ENCODE data around the gene PIF1.

Gene PIF1

GRCh38 chr15:64795299-64795698 is 30.1 kb downstream of the PIF1 start:
- peak; percentile 61; the same call in 1 of the 2 replicates for TF ChIP-seq CEBPB (IDR thresholded peaks at IDR 0.05)

GRCh38 chr15:64792282-64792681 is 33.2 kb downstream of the PIF1 start:
- no peak for TF ChIP-seq EGR1 (IDR thresholded peaks at IDR 0.05)
- no peak for TF ChIP-seq YY1 (IDR thresholded peaks at IDR 0.05; ENCODE audit: low read depth)
- no peak for TF ChIP-seq RAD21 (IDR thresholded peaks at IDR 0.05; ENCODE audit: low read depth)
- TF ChIP-seq TAF1 (IDR thresholded peaks at IDR 0.05; ENCODE audit: low read depth) = no peak
- TF ChIP-seq REST (IDR thresholded peaks at IDR 0.05; ENCODE audit: low read depth) = no peak
- TF ChIP-seq FOXM1 (IDR thresholded peaks at IDR 0.05; ENCODE audit: borderline replicate concordance, low read depth) = no peak
- TF ChIP-seq TEAD4 (IDR thresholded peaks at IDR 0.05) = no peak
- no peak for TF ChIP-seq CEBPB (IDR thresholded peaks at IDR 0.05)
- no peak for TF ChIP-seq CREB1 (IDR thresholded peaks at IDR 0.05; ENCODE audit: low read depth)
- TF ChIP-seq MAX (IDR thresholded peaks at IDR 0.05) = no peak
- no peak for TF ChIP-seq NFIC (IDR thresholded peaks at IDR 0.05)
- TF ChIP-seq EP300 (IDR thresholded peaks at IDR 0.05; ENCODE audit: borderline replicate concordance) = no peak
- no peak for TF ChIP-seq TCF12 (IDR thresholded peaks at IDR 0.05; ENCODE audit: low read depth)
- no peak for TF ChIP-seq USF1 (IDR thresholded peaks at IDR 0.05)
- no peak for TF ChIP-seq ZBTB7A (IDR thresholded peaks at IDR 0.05; ENCODE audit: low read depth)

- TF ChIP-seq USF1 (IDR thresholded peaks at IDR 0.05) = no peak
- no peak for TF ChIP-seq REST (IDR thresholded peaks at IDR 0.05; ENCODE audit: low read depth)
Observed at GRCh38 chr15:64791401-64791800, 34.0 kb downstream of the PIF1 start.

- TF ChIP-seq RAD21 (IDR thresholded peaks at IDR 0.05; ENCODE audit: low read depth) = no peak
- 0 out of 2 replicates have a peak, but pooled peaks have one; percentile 17 for TF ChIP-seq NFIC (IDR thresholded peaks at IDR 0.05)
Observed at GRCh38 chr15:64783796-64784195, 41.7 kb downstream of the PIF1 start.

- no peak for TF ChIP-seq EGR1 (IDR thresholded peaks at IDR 0.05)
- no peak for TF ChIP-seq REST (IDR thresholded peaks at IDR 0.05; ENCODE audit: low read depth)
- TF ChIP-seq TAF1 (IDR thresholded peaks at IDR 0.05; ENCODE audit: low read depth) = no peak
- TF ChIP-seq ZBTB7A (IDR thresholded peaks at IDR 0.05; ENCODE audit: low read depth) = no peak
- TF ChIP-seq CREB1 (IDR thresholded peaks at IDR 0.05; ENCODE audit: low read depth) = no peak
- TF ChIP-seq YY1 (IDR thresholded peaks at IDR 0.05; ENCODE audit: low read depth) = no peak
- no peak for TF ChIP-seq TEAD4 (IDR thresholded peaks at IDR 0.05)
- no peak for TF ChIP-seq FOXM1 (IDR thresholded peaks at IDR 0.05; ENCODE audit: borderline replicate concordance, low read depth)
- no peak for TF ChIP-seq EP300 (IDR thresholded peaks at IDR 0.05; ENCODE audit: borderline replicate concordance)
- TF ChIP-seq NFIC (IDR thresholded peaks at IDR 0.05) = no peak
- TF ChIP-seq MAX (IDR thresholded peaks at IDR 0.05) = no peak
- TF ChIP-seq RAD21 (IDR thresholded peaks at IDR 0.05; ENCODE audit: low read depth) = no peak
- no peak for TF ChIP-seq TCF12 (IDR thresholded peaks at IDR 0.05; ENCODE audit: low read depth)
- TF ChIP-seq CEBPB (IDR thresholded peaks at IDR 0.05) = no peak
- TF ChIP-seq USF1 (IDR thresholded peaks at IDR 0.05) = no peak
Observed at GRCh38 chr15:64782751-64783150, 42.7 kb downstream of the PIF1 start.

Measured in Ishikawa (cell line).